ENCODE measurements around the gene PLEKHA7.
A peak's percentile ranks its signal among the peaks of the same experiment; 100 is the strongest.

Gene PLEKHA7

GRCh38 chr11:16750417-16750816 lies 263.8 kb downstream of the PLEKHA7 start:
- TF ChIP-seq CTCF (conservative IDR thresholded peaks at IDR 0.05): no peak
- H3K27ac ChIP-seq: no peak overlapping the region

- no peak for TF ChIP-seq CTCF (conservative IDR thresholded peaks at IDR 0.05)
- no peak overlapping the region for H3K27ac ChIP-seq
Observed at GRCh38 chr11:16749666-16750065, 264.5 kb downstream of the PLEKHA7 start.

- TF ChIP-seq CTCF (conservative IDR thresholded peaks at IDR 0.05): no peak
- H3K27ac ChIP-seq: no peak overlapping the region
Observed at GRCh38 chr11:16749092-16749491, 265.1 kb downstream of the PLEKHA7 start.

GRCh38 chr11:16745950-16746605 lies 268.1 kb downstream of the PLEKHA7 start:
- H3K27ac ChIP-seq: peak overlapping the region; percentile 50; the same call in 1 of the 2 replicates

GRCh38 chr11:16744128-16744725 lies 270.0 kb downstream of the PLEKHA7 start:
- TF ChIP-seq CTCF (conservative IDR thresholded peaks at IDR 0.05): no peak
- no peak overlapping the region for H3K27ac ChIP-seq

More at GRCh38 chr11:16745950-16746605, 268.1 kb downstream of the PLEKHA7 start:
- TF ChIP-seq CTCF (conservative IDR thresholded peaks at IDR 0.05): no peak

GRCh38 chr11:16743478-16743877 lies 270.7 kb downstream of the PLEKHA7 start:
- TF ChIP-seq CTCF (conservative IDR thresholded peaks at IDR 0.05): no peak
- no peak overlapping the region for H3K27ac ChIP-seq

GRCh38 chr11:16741473-16741872 lies 272.7 kb downstream of the PLEKHA7 start:
- no peak overlapping the region for H3K27ac ChIP-seq
- TF ChIP-seq CTCF (conservative IDR thresholded peaks at IDR 0.05): no peak
